HG03039 (cell line): ENCODE results near the gene ZC2HC1C.

Experiments used
- ATAC-seq: cut with Tn5 transposase; IDR thresholded peaks from one replicate; pipeline ENCODE4 v1.9.1; 2021; ENCODE audit warnings: mild to moderate bottlenecking, moderate library complexity; ENCODE audit not compliant: unreplicated experiment

The ZC2HC1C gene

GRCh38 chr14:75128596-75128990 lies 59.2 kb downstream of the ZC2HC1C start:
- no peak for ATAC-seq
